Astrocyte (in vitro differentiated cells and primary cell): ENCODE data around the gene SNCB.

Source experiments
- CTCF ChIP-seq: IDR thresholded peaks from 2 replicates; pipeline ENCODE4 v1.5.1; 2011; ENCODE audit warnings: low read depth, mild to moderate bottlenecking, inconsistent platforms, low read length, moderate library complexity; ENCODE audit not compliant: insufficient read depth
- EZH2 ChIP-seq: IDR thresholded peaks from 2 replicates; pipeline ENCODE4 v1.6.1; 2012; ENCODE audit warnings: mild to moderate bottlenecking, low read length, inconsistent platforms; ENCODE audit not compliant: insufficient read depth

- TF ChIP-seq EZH2 = no peak
- TF ChIP-seq CTCF = no peak
Measured at GRCh38 chr5:176627582-176627981, 2.8 kb downstream of the SNCB start.
